WTC11 (cell line): ENCODE results near the gene DHX58. TPM values are rescaled to one million over a fixed set of nuclear protein-coding genes. Genes with fewer than 3 reads are reported as not detected.

Experiments
- ATAC-seq: fragments of 200-7000 bp; cut with Tn5 transposase; 2 replicates; pipeline ENCODE4 v1.10.0; 2021; ENCODE audit warnings: mild to moderate bottlenecking, moderate library complexity
- CTCF ChIA-PET: fragments of 300-600 bp; sonication (Branson Sonifier 250); formaldehyde crosslinking; loops from one replicate; lab custom pipeline; 2021; ENCODE audit warnings: antibody characterized with exemption; lab: Charles Lee
- POLR2A ChIA-PET: fragments of 350-600 bp; sonication (Branson Sonifier 250); formaldehyde crosslinking; loops from one replicate; lab custom pipeline; 2021; ENCODE audit warnings: antibody characterized with exemption; lab: Charles Lee
- DNase-seq: peaks from one replicate; pipeline ENCODE4 v3.0.0; 2021; ENCODE audit warnings: low spot score
- H3K27ac Mint-ChIP-seq: 2 replicates; pipeline ENCODE4 v1.8.0; 2021; ENCODE audit warnings: mixed read lengths
- H3K27me3 Mint-ChIP-seq: 2 replicates; pipeline ENCODE4 v1.8.0; 2021; ENCODE audit warnings: low read depth, mild to moderate bottlenecking, moderate library complexity, mixed read lengths
- H3K36me3 Mint-ChIP-seq: 2 replicates; pipeline ENCODE4 v1.8.0; 2021; ENCODE audit warnings: mixed read lengths
- H3K4me1 Mint-ChIP-seq: 2 replicates; pipeline ENCODE4 v1.8.0; 2022; ENCODE audit warnings: mixed read lengths
- H3K4me3 Mint-ChIP-seq: 2 replicates; pipeline ENCODE4 v1.8.0; 2021; ENCODE audit warnings: mild to moderate bottlenecking, moderate library complexity, mixed read lengths
- H3K9me3 Mint-ChIP-seq: 2 replicates; pipeline ENCODE4 v1.8.0; 2021; ENCODE audit warnings: mixed read lengths
- ATF2 ChIP-seq: sonication (generic); formaldehyde crosslinking; IDR thresholded peaks from 2 replicates; pipeline ENCODE4 v1.8.1; 2022; ENCODE audit warnings: low read depth, missing genetic modification reagents, borderline replicate concordance
- ATF3 ChIP-seq: sonication (generic); formaldehyde crosslinking; conservative IDR thresholded peaks from 2 replicates; pipeline ENCODE4 v1.8.1; 2022; ENCODE audit warnings: mild to moderate bottlenecking, missing genetic modification reagents
- ESRRA ChIP-seq: sonication (generic); formaldehyde crosslinking; IDR thresholded peaks from 2 replicates; pipeline ENCODE4 v1.8.1; 2022; ENCODE audit warnings: mild to moderate bottlenecking, missing genetic modification reagents, borderline replicate concordance
- FOXK1 ChIP-seq: sonication (generic); formaldehyde crosslinking; IDR thresholded peaks from 2 replicates; pipeline ENCODE4 v1.8.0; 2022; ENCODE audit warnings: mild to moderate bottlenecking, moderate library complexity, missing genetic modification reagents
- FOXP1 ChIP-seq: sonication (generic); formaldehyde crosslinking; IDR thresholded peaks from 2 replicates; pipeline ENCODE4 v1.8.0; 2022; ENCODE audit warnings: missing genetic modification reagents, mild to moderate bottlenecking, moderate library complexity, borderline replicate concordance
- GABPB1 ChIP-seq: sonication (generic); formaldehyde crosslinking; IDR thresholded peaks from 2 replicates; pipeline ENCODE4 v1.8.1; 2023; ENCODE audit warnings: mild to moderate bottlenecking, missing genetic modification reagents
- GTF2I ChIP-seq: fragments of 250-450 bp; sonication (Bioruptor Pico); conservative IDR thresholded peaks from 2 replicates; pipeline ENCODE4 v1.4.0; 2021; ENCODE audit warnings: mild to moderate bottlenecking
- HMGA2 ChIP-seq: fragments of 250-450 bp; sonication (Bioruptor Pico); IDR thresholded peaks from 2 replicates; pipeline ENCODE4 v1.4.0; 2021; ENCODE audit warnings: mild to moderate bottlenecking, moderate library complexity
- IRF1 ChIP-seq: sonication (generic); formaldehyde crosslinking; IDR thresholded peaks from 2 replicates; pipeline ENCODE4 v1.8.0; 2023; ENCODE audit warnings: missing genetic modification reagents
- IRF2 ChIP-seq: sonication (generic); formaldehyde crosslinking; IDR thresholded peaks from 2 replicates; pipeline ENCODE4 v1.8.0; 2022; ENCODE audit warnings: low read depth, missing genetic modification reagents, borderline replicate concordance
- JAZF1 ChIP-seq: fragments of 250-450 bp; sonication (Bioruptor Pico); IDR thresholded peaks from 2 replicates; pipeline ENCODE4 v1.9.0; 2021; ENCODE audit warnings: moderate library complexity, mild to moderate bottlenecking, inconsistent platforms
- JUN ChIP-seq: sonication (generic); formaldehyde crosslinking; IDR thresholded peaks from 2 replicates; pipeline ENCODE4 v1.8.0; 2023; ENCODE audit warnings: mild to moderate bottlenecking, missing genetic modification reagents
- MXD4 ChIP-seq: fragments of 250-450 bp; sonication (Bioruptor Pico); IDR thresholded peaks from 2 replicates; pipeline ENCODE4 v1.8.0; 2021; ENCODE audit warnings: mild to moderate bottlenecking, moderate library complexity, borderline replicate concordance
- MYBL2 ChIP-seq: sonication (generic); formaldehyde crosslinking; IDR thresholded peaks from 2 replicates; pipeline ENCODE4 v1.8.1; 2023; ENCODE audit warnings: mild to moderate bottlenecking, moderate library complexity, missing genetic modification reagents
- NFATC4 ChIP-seq: fragments of 250-450 bp; sonication (Bioruptor Pico); IDR thresholded peaks from 2 replicates; pipeline ENCODE4 v1.9.0; 2021; ENCODE audit warnings: mild to moderate bottlenecking
- NR2C2 ChIP-seq: sonication (generic); formaldehyde crosslinking; IDR thresholded peaks from 2 replicates; pipeline ENCODE4 v1.8.0; 2022; ENCODE audit warnings: mild to moderate bottlenecking, missing genetic modification reagents
- RELA ChIP-seq: sonication (generic); formaldehyde crosslinking; IDR thresholded peaks from 2 replicates; pipeline ENCODE4 v1.8.1; 2022; ENCODE audit warnings: missing genetic modification reagents, mild to moderate bottlenecking, borderline replicate concordance
- SOX15 ChIP-seq: fragments of 250-450 bp; sonication (Bioruptor Pico); IDR thresholded peaks from 2 replicates; pipeline ENCODE4 v1.9.0; 2021; ENCODE audit warnings: mild to moderate bottlenecking
- ZNF232 ChIP-seq: sonication (generic); formaldehyde crosslinking; IDR thresholded peaks from 2 replicates; pipeline ENCODE4 v1.8.0; 2022; ENCODE audit warnings: mild to moderate bottlenecking, missing genetic modification reagents
- ZNF317 ChIP-seq: sonication (generic); formaldehyde crosslinking; IDR thresholded peaks from 2 replicates; pipeline ENCODE4 v1.8.1; 2023; ENCODE audit warnings: low read depth, mild to moderate bottlenecking, moderate library complexity, missing genetic modification reagents, borderline replicate concordance
- ZNF396 ChIP-seq: fragments of 250-450 bp; sonication (Bioruptor Pico); IDR thresholded peaks from 2 replicates; pipeline ENCODE4 v1.8.0; 2021; ENCODE audit warnings: mild to moderate bottlenecking, moderate library complexity, borderline replicate concordance
- ZNF423 ChIP-seq: fragments of 250-450 bp; sonication (Bioruptor Pico); IDR thresholded peaks from 2 replicates; pipeline ENCODE4 v2.1.2; 2022; ENCODE audit warnings: mild to moderate bottlenecking, moderate library complexity
- ZNF425 ChIP-seq: fragments of 250-450 bp; sonication (Bioruptor Pico); conservative IDR thresholded peaks from 2 replicates; pipeline ENCODE4 v1.9.0; 2021; ENCODE audit warnings: mild to moderate bottlenecking
- ZNF671 ChIP-seq: fragments of 250-450 bp; sonication (Bioruptor Pico); IDR thresholded peaks from 2 replicates; pipeline ENCODE4 v1.8.0; 2021; ENCODE audit warnings: mild to moderate bottlenecking
- total RNA-seq: library from RNA; stranded (reverse); gene quantifications from 3 replicates; pipeline ENCODE4 v1.2.3, GENCODE V29; 2021
- TF ChIP-seq, protein P1 (sequence below): sonication (generic); formaldehyde crosslinking; IDR thresholded peaks from 2 replicates; pipeline ENCODE4 v1.8.0; 2022; ENCODE audit warnings: mild to moderate bottlenecking, missing genetic modification reagents
- TF ChIP-seq, protein P2 (sequence below): sonication (generic); formaldehyde crosslinking; IDR thresholded peaks from 2 replicates; pipeline ENCODE4 v1.8.1; 2023; ENCODE audit warnings: mild to moderate bottlenecking, missing genetic modification reagents, borderline replicate concordance

DHX58 gene
- total RNA-seq, 1 experiment from 2014 or later = 6.3 TPM

DNA sequence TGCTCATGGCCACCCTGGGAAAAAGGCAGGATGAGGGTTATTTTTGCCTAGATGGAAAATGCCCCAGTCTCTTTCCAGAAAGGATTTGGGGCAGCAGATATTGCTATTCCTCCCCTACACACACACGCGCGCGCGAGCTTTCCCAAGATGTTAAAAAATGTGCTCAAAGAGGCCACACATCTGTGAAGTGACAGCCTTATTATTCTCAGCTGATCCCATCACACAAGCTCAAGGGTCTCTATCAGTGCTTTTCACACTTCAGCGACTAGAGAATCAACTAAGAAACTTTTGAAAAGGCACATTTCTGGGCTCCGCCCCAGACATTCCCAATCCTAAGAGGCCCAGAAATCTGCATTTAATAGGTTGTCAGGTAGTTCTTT lies 48.0 kb upstream of the DHX58 start (continued):
- no peak for TF ChIP-seq JAZF1 (CRISPR knock-in tag)
- no peak for TF ChIP-seq ESRRA
- TF ChIP-seq ZNF396 (CRISPR knock-in tag) = no peak
- TF ChIP-seq SOX15 (CRISPR knock-in tag) = no peak
- no peak for TF ChIP-seq HMGA2 (CRISPR knock-in tag)
- no peak for TF ChIP-seq MXD4 (CRISPR knock-in tag)
- no peak for TF ChIP-seq MYBL2 (CRISPR knock-in tag)
- no peak for TF ChIP-seq ATF3 (CRISPR knock-in tag)
- TF ChIP-seq RELA (CRISPR knock-in tag) = no peak
- no peak for TF ChIP-seq IRF1 (CRISPR knock-in tag)

- Mint-ChIP-seq H3K4me1 (peaks cover 14% of the 10 kb centered on the region), H3K9me3 (no peaks in the 10 kb centered on the region), H3K36me3 (no peaks in the 10 kb centered on the region), H3K4me3 (no peak overlapping the region), H3K27me3 (no peaks in the 10 kb centered on the region), H3K27ac (peak overlapping the region; percentile 15; the same call in 1 of the 2 replicates)
- ATAC-seq = no peak
- CTCF ChIA-PET = interaction anchor here (0.6 to 2.4 kb wide), 6 partner anchors 21 to 355 kb away, joined by 3 to 9 read pairs (median 4); partner anchors contain the start of gene KCNH4
- DNase-seq = no peak
- POLR2A ChIA-PET = no interaction called here
- TF ChIP-seq ATF2 (CRISPR knock-in tag) (no peak), RELA (CRISPR knock-in tag) (no peak), GABPB1 (no peak), NFATC4 (CRISPR knock-in tag) (no peak), GTF2I (CRISPR knock-in tag) (no peak), JUN (CRISPR knock-in tag) (no peak), ZNF423 (CRISPR knock-in tag) (no peak), ZNF425 (CRISPR knock-in tag) (no peak), FOXP1 (CRISPR knock-in tag) (no peak), IRF2 (CRISPR knock-in tag) (no peak), ZNF317 (CRISPR knock-in tag) (no peak), ZNF671 (CRISPR knock-in tag) (no peak), ZNF232 (CRISPR knock-in tag) (no peak), NR2C2 (no peak), FOXK1 (CRISPR knock-in tag) (no peak)
- TF ChIP-seq, protein P1, sequence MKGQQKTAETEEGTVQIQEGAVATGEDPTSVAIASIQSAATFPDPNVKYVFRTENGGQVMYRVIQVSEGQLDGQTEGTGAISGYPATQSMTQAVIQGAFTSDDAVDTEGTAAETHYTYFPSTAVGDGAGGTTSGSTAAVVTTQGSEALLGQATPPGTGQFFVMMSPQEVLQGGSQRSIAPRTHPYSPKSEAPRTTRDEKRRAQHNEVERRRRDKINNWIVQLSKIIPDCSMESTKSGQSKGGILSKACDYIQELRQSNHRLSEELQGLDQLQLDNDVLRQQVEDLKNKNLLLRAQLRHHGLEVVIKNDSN (CRISPR knock-in tag) = no peak
- TF ChIP-seq, protein P2, sequence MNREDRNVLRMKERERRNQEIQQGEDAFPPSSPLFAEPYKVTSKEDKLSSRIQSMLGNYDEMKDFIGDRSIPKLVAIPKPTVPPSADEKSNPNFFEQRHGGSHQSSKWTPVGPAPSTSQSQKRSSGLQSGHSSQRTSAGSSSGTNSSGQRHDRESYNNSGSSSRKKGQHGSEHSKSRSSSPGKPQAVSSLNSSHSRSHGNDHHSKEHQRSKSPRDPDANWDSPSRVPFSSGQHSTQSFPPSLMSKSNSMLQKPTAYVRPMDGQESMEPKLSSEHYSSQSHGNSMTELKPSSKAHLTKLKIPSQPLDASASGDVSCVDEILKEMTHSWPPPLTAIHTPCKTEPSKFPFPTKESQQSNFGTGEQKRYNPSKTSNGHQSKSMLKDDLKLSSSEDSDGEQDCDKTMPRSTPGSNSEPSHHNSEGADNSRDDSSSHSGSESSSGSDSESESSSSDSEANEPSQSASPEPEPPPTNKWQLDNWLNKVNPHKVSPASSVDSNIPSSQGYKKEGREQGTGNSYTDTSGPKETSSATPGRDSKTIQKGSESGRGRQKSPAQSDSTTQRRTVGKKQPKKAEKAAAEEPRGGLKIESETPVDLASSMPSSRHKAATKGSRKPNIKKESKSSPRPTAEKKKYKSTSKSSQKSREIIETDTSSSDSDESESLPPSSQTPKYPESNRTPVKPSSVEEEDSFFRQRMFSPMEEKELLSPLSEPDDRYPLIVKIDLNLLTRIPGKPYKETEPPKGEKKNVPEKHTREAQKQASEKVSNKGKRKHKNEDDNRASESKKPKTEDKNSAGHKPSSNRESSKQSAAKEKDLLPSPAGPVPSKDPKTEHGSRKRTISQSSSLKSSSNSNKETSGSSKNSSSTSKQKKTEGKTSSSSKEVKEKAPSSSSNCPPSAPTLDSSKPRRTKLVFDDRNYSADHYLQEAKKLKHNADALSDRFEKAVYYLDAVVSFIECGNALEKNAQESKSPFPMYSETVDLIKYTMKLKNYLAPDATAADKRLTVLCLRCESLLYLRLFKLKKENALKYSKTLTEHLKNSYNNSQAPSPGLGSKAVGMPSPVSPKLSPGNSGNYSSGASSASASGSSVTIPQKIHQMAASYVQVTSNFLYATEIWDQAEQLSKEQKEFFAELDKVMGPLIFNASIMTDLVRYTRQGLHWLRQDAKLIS (CRISPR knock-in tag) = no peak
These were observed 47.4 kb upstream of the DHX58 start for GRCh38 chr17:42159796-42160530.
